ENCODE results near the gene VWA1. TPM values are rescaled to one million over a fixed set of nuclear protein-coding genes. Genes with fewer than 3 reads are reported as not detected.
A peak's percentile ranks its signal among the peaks of the same experiment; 100 is the strongest.

Gene VWA1
- total RNA-seq (10 to 100 TPM; 11.4 to 37.7 (median 21.1) TPM), polyA plus RNA-seq (10 to 100 TPM in 2 of 3 donors, 1 to 10 TPM in 1; 7.6 to 64.8 (median 24.8) TPM)
- long read RNA-seq, donor 1, full-length matches to known transcripts: 10 of 10 reads
- long read RNA-seq, donor 1, partial matches to known transcripts: 0 of 10 reads
- long read RNA-seq, donor 1, other reads (novel, unspliced or antisense): 0 of 10 reads
- long read RNA-seq, donor 2, full-length matches to known transcripts: 32 of 32 reads
- long read RNA-seq, donor 2, partial matches to known transcripts: 0 of 32 reads
- long read RNA-seq, donor 2, other reads (novel, unspliced or antisense): 0 of 32 reads
- long read RNA-seq, donor 3, full-length matches to known transcripts: 12 of 12 reads
- long read RNA-seq, donor 3, partial matches to known transcripts: 0 of 12 reads
- long read RNA-seq, donor 3, other reads (novel, unspliced or antisense): 0 of 12 reads
- long read RNA-seq, donor 4, full-length matches to known transcripts: 1 of 1 reads
- long read RNA-seq, donor 4, partial matches to known transcripts: 0 of 1 reads
- long read RNA-seq, donor 4, other reads (novel, unspliced or antisense): 0 of 1 reads
- long read RNA-seq, donor 5, full-length matches to known transcripts: 27 of 32 reads
- long read RNA-seq, donor 5, partial matches to known transcripts: 5 of 32 reads
- long read RNA-seq, donor 5, other reads (novel, unspliced or antisense): 0 of 32 reads
- long read RNA-seq, donor 6: 0 reads
- long read RNA-seq, donor 7, full-length matches to known transcripts: 23 of 23 reads
- long read RNA-seq, donor 7, partial matches to known transcripts: 0 of 23 reads
- long read RNA-seq, donor 7, other reads (novel, unspliced or antisense): 0 of 23 reads
- long read RNA-seq, donor 8, full-length matches to known transcripts: 17 of 53 reads
- long read RNA-seq, donor 8, partial matches to known transcripts: 36 of 53 reads
- long read RNA-seq, donor 8, other reads (novel, unspliced or antisense): 0 of 53 reads
- long read RNA-seq, donor 9, full-length matches to known transcripts: 7 of 13 reads
- long read RNA-seq, donor 9, partial matches to known transcripts: 0 of 13 reads
- long read RNA-seq, donor 9, other reads (novel, unspliced or antisense): 6 of 13 reads
- long read RNA-seq, donor 10, full-length matches to known transcripts: 7 of 7 reads
- long read RNA-seq, donor 10, partial matches to known transcripts: 0 of 7 reads
- long read RNA-seq, donor 10, other reads (novel, unspliced or antisense): 0 of 7 reads

- intact Hi-C loops (cut with DNase I; ENCODE audit: low total_unique reads): no loop called here
- H3K9me3 ChIP-seq: no peaks in the 10 kb centered on the region
- H3K27me3 ChIP-seq: peaks cover 0 to 33% (median 7%) of the 10 kb centered on the region in 3 donors
- 8 to 65% (median 12%) methylated on average over 6 to 89 of the region's 89 CpGs for WGBS, 5 donors
- peaks cover 83 to 91% (median 87%) of the 10 kb centered on the region in 4 donors for H3K4me1 ChIP-seq
- peak; percentile 80 to 92 for DNase-seq
- peaks cover 0 to 11% (median 6%) of the 10 kb centered on the region in 4 donors for H3K36me3 ChIP-seq
- peak within 1 kb of the TSS; percentile 54 to 64 (median 58) for H3K4me3 ChIP-seq
- no peak for TF ChIP-seq CTCF (IDR thresholded peaks at IDR 0.05)
- TF ChIP-seq POLR2AphosphoS5 (IDR thresholded peaks at IDR 0.05): peak in 2 of 3 donors; percentile 58 to 71
- no peak for TF ChIP-seq EP300 (IDR thresholded peaks at IDR 0.05)
- TF ChIP-seq POLR2A (IDR thresholded peaks at IDR 0.05): no peak
- peak within 1 kb of the TSS; percentile 90 to 96 (median 92) for H3K27ac ChIP-seq
These were observed at the start of gene VWA1 for GRCh38 chr1:1435106-1435903. VWA1 (plus strand) TSS chr1:1435690; CDS start chr1:1435749, 59 bp downstream.

GRCh38 chr1:1385931-1386330 lies 49.6 kb upstream of the VWA1 start:
- H3K27me3 ChIP-seq: no peaks in the 10 kb centered on the region
- 90 to 96% (median 94%) methylated on average over 6 to 8 of the region's 8 CpGs for WGBS, 5 donors
- no peak overlapping the region for H3K27ac ChIP-seq
- intact Hi-C loops (cut with DNase I; ENCODE audit: low total_unique reads): no loop called here
- no peaks in the 10 kb centered on the region for H3K4me1 ChIP-seq
- TF ChIP-seq CTCF (IDR thresholded peaks at IDR 0.05) (no peak), POLR2A (IDR thresholded peaks at IDR 0.05) (no peak), POLR2AphosphoS5 (IDR thresholded peaks at IDR 0.05) (no peak), EP300 (IDR thresholded peaks at IDR 0.05) (no peak)
- H3K36me3 ChIP-seq: peaks cover 53 to 79% (median 74%) of the 10 kb centered on the region in 4 donors
- H3K9me3 ChIP-seq: no peaks in the 10 kb centered on the region
- no peak for DNase-seq
- H3K4me3 ChIP-seq: no peak overlapping the region

- H3K36me3 ChIP-seq: peaks cover 67 to 81% (median 79%) of the 10 kb centered on the region in 4 donors
- 93 to 97% (median 96%) methylated on average over 47 to 50 of the region's 50 CpGs for WGBS, 5 donors
These were observed 48.1 kb upstream of the VWA1 start for GRCh38 chr1:1387098-1388077.

More at GRCh38 chr1:1387098-1388077, 48.1 kb upstream of the VWA1 start:
- no peak for DNase-seq
- no peaks in the 10 kb centered on the region for H3K9me3 ChIP-seq
- no peak overlapping the region for H3K4me3 ChIP-seq
- no peak for TF ChIP-seq POLR2A (IDR thresholded peaks at IDR 0.05)
- no peak for TF ChIP-seq EP300 (IDR thresholded peaks at IDR 0.05)
- TF ChIP-seq CTCF (IDR thresholded peaks at IDR 0.05): no peak
- no peak for TF ChIP-seq POLR2AphosphoS5 (IDR thresholded peaks at IDR 0.05)
- H3K27ac ChIP-seq: no peak overlapping the region
- no peaks in the 10 kb centered on the region for H3K27me3 ChIP-seq
- H3K4me1 ChIP-seq: no peaks in the 10 kb centered on the region
- intact Hi-C loops (cut with DNase I; ENCODE audit: low total_unique reads): no loop called here
